GM18508 (cell line): ENCODE measurements around the gene ANKRD33.

Source experiments
- ATAC-seq: cut with Tn5 transposase; IDR thresholded peaks from one replicate; pipeline ENCODE4 v1.9.1; 2021; ENCODE audit warnings: moderate number of reproducible peaks; ENCODE audit not compliant: insufficient read depth, unreplicated experiment

The ANKRD33 gene, protein sequence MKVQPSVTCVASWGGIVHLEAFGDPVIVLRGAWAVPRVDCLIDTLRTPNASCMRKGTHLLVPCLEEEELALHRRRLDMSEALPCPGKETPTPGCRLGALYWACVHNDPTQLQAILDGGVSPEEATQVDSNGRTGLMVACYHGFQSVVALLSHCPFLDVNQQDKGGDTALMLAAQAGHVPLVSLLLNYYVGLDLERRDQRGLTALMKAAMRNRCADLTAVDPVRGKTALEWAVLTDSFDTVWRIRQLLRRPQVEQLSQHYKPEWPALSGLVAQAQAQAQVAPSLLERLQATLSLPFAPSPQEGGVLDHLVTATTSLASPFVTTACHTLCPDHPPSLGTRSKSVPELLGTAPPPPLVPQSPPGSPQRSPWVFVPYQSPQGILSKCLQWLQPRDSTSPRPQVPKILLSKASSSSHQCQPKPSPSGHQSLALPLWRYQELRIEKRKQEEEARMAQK

DNA sequence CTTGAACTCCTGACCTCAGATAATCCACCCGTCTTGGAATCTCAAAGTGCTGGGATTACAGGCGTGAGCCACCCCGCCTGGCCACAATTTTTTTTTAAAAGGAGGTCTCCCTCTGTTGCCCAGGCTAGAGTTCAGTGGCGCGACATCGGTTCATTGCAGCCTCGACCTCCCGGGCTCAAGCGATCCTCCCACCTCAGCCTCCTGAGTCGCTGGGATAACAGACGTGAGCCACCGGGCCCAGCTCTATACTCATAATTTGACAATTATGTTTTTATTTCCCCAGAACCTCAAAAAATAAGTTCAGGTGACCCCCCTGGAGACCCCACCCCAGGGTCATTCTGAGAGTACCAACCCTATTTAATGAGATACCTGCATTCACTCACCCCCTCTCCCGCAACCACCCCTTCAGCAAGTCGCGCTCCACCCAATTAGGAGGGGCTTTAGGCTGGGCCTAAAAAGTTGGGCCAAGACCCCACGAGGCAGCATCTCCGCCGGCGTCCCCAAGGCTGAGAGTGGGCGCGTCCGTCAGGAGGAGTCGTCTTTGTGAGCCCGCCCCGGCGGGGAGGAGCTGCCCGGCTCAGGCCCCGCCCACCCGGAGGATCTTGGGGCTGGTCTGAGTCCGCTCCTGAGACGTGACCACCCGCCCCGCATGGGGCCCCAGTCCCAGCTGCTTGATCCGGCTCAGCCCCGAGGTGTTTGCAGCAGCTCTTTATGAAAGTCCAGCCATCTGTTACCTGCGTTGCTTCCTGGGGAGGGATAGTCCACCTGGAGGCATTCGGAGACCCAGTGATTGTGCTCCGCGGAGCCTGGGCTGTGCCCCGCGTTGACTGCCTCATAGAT lies at the start of gene ANKRD33:
Gene ANKRD33, plus strand, starts transcription at position 628 of the 840 bp plus-strand sequence. Its CDS starts 84 bp downstream, at position 712.
- ATAC-seq: no peak

DNA sequence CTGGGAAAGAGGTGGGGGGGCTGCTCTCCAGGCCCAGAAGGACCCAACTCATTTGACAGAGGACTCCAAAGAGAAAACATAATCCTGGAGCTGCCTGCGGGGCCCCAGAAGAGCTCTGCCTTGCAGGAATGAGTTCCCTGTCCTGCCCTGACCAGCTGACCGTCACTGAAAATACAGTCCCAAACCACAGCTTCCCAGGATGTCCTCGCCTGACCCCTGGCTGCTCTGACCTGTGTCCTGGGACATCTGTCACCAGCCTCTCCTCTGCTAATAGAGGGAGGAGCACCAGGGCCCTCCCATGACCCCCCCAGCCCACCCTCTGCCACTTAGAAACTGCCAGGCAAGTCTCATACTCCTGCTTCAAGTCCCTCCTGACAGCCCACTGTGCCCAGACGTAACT lies 49.1 kb upstream of the ANKRD33 start:
- no peak for ATAC-seq

DNA sequence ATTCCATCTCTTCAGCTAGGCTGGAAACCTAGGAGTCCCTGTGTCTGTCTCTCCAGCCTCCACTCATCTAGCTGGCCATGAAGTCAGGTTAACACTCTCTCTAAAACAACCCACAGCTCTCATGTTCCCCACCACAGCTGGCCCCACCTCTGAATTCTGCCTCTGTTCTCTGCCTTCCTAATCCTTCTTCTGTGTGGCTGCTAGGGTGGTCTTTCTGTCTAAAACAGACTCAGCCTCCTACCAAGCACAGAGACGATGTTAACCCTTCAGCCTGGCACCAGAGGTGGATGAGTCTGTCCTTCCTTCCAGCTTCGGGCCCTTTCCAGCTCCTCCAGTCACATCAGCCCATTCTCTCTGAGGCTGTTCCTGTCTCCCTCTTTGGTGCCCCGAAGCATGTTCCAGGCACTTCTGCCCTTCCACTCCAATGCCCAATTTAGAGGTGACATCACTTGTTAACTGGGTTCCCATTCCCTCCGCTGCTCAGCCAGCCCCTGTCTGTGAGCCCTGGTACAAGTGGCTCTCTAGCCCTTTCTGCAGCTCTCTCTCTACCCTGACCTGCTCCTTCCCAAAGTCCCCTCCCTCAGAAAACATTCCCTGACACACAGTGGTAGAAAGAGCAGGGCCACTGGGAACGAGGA lies 48.5 kb upstream of the ANKRD33 start:
- no peak for ATAC-seq

DNA sequence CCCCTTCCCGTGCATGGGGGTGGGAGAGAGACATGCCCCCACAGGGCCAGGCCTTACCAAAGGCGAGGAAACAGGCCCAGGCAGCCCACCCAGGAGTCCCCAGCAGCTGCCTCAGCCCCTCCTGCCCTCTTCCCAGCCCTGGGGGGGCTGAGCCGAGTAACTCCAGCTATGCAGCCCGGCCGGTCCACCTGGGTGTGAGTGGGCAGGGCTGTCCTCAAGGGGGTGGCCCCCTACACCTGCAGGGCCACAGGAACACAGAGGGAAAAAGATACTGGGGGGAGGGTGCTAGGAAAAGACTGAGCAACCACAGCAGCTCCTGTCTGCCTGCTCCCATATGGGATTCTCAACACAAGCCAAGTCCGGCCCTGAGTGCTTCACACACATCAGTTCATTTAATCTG lies 46.9 kb upstream of the ANKRD33 start:
- no peak for ATAC-seq

DNA sequence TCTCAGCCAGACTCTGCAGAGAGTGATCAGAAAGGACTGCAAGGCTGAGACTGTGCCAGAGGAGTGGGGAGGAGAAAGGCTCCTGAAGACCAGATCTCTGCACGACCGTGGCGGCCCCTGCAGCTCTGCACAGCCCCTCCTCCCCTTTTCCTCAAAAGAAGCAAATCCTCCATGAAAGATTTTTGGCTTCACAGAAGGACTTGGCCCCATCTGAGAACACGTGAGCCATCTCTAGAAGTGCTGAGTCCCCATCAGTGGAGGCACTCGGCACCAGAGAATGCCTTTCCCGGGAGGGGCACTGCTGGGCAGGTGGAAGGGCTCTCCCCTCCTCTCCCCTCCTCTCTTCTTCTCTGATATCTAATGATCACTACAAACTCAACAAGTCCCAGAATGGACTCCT lies 46.2 kb upstream of the ANKRD33 start:
- ATAC-seq: no peak

DNA sequence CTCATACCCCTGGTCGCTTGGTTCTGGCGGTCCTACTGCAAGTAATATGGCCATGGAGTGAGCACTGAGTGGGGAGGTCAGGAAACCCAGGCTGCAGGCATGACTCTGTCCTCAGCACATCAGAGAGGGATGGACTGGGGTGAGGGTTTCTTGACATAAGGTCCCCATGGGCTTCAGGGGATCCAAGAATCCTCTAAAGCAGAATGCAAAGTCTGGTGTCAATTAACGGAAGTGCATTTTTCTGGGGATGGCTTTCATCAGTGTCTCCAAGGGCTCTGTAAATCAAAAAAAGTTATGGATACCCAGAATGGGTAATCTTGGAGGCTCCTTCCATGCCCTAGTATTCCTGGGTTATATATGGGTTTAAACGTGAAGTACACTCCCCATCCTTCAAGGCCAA lies 43.0 kb upstream of the ANKRD33 start:
- no peak for ATAC-seq

DNA sequence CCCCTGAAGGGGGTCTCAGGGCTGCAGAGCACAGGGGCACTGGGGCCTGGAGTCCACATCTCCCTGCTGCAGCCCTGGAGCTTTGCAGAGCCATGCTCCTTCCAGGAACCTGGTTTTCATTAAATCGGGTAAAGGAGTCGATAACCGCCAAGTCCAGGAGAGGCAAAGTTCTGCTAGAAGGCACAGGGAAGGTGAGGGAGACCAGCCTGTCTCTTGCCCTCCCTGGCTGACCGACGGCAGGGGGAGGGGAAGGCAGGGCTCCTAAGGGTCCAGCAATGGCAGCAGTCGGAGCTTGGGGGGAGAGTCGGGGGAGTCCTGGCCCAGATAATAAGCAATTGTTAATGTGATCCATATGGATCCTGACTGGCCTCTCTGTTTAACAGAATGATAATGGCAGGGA lies 42.4 kb upstream of the ANKRD33 start:
- ATAC-seq: no peak

DNA sequence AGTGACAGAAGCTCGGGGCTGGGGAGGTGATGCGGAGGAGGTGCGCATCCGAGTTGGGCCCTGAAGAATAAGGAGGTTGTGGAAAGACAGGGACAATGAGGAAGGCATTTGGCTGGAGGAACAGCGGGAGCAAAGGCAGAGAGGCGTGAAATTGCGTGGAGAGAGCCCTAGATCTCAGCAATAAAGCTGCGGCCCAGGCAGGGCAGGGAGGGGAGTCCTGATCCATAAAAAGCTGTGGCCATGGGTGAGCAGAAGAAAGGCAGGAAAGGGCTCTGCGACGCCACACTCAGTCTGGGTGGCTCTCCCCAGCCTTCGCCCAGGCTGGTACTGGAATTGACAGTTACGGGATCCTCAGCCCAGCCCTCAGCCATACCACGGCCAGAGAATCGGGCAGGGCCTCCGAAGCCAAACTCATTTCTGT lies 41.6 kb upstream of the ANKRD33 start:
- ATAC-seq: no peak

DNA sequence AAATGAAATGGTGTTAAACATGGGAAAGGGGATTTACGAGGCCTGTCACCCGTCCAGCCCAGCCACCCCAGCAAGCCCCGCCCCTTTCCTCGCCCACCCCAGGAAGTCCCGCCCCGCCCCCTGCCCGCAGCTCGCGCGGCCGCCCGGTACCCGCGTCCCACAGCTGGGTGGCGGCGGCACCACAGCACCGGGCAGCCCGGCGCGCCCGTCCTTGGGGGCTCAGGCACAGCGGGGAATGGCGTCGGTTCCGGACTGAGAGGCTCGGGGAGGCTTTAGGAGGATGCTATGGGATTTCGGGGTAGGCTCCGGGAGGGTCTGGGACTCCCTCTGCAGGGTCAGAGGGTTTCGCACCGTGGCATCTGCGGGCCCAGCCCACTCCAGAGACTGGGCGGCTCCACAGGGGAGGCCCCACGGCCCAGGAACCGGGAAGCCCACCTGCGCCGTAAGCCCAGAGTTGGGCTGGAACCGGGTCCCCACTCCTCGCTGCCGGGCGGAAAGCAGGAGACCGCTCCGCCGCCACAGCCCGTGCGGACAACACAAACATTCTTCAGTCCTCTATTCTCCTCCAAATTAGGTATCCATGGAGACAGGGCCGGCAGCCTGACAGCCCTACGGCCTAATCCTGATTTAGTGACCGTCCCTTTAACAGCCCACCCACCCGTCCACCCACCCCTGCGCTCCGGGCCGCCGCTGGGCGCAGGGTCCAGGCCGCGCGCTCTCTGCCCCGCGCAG lies 40.8 kb upstream of the ANKRD33 start:
- no peak for ATAC-seq

DNA sequence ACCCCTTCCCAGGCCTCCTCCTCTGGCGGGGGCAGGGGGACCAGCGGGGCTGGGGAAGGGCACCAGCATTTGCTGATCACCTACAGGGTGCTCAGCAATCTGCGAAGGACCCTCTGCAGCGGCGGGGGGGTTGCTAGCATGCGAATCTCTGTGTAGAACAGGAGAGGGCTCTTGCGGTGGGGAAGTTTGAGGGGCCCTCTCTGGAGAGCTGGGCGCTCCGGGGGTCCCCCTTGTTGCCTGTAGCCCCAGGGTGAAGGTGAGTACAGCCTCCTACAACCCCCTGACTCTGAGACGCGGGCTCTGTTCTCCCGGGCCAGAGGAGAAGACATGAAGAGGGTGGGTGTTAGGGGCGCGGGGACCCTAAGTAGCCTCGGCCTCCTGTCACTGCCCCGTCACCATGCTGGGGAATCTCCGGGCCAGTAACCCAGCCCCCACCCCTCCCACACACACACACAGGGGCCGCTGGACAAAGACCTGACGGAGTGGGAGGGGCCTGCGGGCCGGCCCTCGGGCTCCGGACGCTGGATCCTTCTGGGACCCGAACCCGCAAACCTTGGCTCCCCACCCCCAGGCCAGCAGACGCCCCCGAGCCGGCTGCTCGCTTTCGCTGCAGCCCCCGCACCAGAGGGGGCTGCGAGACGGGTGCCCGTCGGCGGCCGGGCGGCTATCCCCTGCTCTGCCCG lies 40.1 kb upstream of the ANKRD33 start:
- ATAC-seq: no peak

DNA sequence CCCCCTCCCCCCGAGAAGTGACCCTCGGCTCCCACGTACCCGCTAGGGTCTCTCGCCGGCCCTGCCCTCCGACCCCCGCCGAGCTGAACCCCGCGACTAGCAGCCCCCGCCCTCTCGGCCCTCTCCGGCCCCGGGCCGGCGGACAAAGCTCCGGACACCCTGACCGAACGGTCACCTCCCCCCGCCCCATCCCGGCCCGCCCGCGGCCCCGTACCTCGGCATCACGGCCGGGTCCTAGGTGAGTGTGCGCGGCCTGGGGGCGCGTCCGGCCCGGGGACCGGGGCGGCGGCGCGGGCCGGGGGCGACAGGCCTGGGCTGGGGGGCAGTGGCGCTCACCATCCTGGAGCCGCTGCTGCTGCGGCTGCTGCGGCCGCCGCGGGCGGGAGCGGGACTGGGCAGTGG lies 39.6 kb upstream of the ANKRD33 start, which contains the start of gene FIGNL2:
Gene FIGNL2, minus strand, starts transcription at position 393 of the 402 bp plus-strand sequence. CDS start 26,305 bp downstream, outside the sequence.
- no peak for ATAC-seq

DNA sequence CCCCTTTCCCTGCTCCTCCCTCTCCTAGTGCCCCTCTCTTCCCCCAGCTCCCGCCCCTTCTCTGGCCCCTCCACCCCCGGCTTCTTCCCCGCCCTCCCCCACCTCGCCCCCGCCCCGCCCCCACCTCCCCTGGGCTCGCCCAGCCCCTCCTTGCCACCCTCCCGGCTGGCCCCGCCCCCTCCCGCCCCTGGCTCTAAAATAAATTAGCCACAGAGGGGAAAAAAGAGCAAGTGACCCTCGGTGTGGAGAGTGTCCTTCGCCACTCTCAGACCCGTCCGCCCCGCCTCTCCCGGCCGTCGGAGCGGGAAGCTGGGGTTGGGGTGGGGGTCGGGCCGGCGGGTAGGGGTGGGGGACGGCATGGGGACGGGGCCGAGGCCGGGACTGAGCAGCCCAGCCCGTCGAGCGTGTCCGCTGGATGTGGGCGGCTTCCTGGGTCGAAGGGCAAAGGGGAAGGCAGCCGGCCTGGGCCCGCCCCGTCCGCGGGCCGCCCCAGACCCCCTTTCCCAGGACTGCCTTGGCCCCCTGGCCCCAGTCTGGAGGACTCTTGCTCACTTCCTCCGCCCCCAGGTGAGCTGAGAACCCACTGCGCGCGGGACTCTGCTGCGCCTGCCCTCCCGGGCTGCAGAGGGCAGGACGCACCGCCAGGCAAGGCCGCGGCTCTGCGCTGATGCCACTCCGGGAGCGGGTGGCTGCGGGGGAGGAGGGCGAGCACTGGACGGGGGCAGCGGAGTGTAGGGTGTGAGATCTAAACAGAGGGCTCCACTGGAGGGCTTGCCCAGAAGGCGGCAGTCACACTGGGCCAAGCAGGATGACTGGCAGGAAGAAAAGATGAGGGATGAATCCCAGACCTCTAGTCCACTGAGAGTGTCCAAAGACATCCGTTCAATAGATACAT lies 38.8 kb upstream of the ANKRD33 start:
- no peak for ATAC-seq

DNA sequence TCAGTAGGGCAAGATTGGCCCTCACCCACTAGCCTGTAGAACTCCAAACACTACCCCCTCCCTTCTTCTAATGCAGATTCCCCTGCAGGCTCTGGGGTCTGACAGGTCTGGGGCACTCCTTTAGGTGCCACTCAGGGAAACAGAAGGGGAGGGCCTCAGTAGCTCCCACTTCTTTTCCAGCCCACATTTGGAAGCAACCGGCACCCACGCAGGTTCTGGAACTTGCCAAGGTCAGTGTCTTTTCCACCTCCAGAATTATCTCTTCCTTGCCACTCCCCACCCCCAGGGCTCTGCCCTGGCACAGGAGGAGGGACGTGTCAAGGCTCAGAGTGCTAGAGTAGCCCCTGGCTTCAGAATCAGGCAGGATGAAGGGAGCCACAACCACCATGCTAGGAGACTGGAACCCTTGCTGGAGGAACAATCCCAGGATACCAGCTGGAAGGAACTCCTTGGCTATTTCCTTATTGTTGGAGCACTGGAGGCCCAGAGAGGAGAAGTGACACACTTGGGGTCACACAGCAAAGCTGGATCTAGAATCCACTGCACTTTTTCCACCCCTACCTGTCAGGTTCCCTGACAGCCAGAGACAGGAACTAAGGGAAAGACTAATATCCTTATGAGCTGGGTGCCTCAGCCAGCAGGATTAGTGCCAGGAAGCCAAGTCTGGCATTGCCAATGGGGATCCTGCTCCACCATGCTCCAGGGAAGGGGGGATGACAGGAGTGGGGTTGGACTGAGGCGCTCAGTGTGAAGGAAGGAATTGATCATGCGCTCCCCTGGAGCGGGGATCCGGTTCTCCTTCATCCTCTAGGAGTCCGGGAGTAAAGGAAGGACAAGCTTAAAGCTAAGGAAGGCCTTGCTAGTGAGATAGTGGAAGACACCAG lies 37.6 kb upstream of the ANKRD33 start:
- ATAC-seq: no peak

DNA sequence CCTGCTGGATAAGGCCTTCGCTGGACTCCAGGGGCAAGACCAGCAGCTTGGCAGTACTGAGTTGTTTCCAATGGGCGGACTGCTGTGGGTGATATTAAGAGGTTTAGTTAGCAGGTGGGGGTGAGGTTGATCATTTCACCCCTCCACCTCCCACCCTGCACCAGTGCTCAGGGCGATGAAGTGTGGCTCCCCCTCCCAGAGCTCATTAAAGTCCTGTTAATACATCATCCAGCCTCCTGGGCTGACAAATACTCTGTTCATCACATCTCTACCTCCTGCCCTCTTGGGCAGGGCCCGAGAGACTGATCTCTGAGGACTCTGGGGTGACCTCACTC lies 37.0 kb upstream of the ANKRD33 start:
- ATAC-seq: no peak

DNA sequence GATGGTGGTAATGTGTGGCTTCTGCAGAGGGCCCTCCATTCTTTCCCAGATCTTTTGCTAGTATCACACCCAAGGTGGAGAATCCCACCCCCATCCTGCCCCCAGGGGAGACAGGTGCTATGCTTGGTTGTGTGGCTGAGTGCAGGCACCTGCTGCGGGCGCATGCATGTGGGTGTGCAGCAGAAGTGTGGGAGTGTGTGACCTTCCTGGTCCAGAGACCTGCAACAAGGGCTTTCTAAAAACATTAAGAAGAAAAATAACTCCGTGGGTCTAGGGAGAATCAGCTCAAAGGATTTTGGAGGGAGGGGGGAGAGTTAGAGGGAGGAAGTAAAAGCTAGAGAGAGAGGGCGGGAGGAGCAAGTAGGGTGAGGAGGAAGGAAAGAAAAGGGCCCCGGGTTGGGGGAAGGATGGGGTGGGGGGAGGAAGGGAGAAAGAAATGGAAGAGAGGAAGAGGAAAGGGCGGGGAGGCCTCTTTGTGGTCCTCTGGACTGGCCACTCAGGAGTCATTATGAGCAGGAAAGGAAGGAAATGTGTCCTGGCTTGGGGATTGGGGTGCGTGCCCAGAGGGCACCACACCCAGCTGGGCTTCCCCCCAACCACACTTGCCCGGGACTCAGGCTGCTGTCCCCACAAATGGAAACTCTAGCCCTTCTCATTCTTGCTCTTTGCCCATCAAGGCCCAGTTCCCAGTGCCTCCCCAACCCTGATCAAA lies 36.3 kb upstream of the ANKRD33 start:
- ATAC-seq: no peak

DNA sequence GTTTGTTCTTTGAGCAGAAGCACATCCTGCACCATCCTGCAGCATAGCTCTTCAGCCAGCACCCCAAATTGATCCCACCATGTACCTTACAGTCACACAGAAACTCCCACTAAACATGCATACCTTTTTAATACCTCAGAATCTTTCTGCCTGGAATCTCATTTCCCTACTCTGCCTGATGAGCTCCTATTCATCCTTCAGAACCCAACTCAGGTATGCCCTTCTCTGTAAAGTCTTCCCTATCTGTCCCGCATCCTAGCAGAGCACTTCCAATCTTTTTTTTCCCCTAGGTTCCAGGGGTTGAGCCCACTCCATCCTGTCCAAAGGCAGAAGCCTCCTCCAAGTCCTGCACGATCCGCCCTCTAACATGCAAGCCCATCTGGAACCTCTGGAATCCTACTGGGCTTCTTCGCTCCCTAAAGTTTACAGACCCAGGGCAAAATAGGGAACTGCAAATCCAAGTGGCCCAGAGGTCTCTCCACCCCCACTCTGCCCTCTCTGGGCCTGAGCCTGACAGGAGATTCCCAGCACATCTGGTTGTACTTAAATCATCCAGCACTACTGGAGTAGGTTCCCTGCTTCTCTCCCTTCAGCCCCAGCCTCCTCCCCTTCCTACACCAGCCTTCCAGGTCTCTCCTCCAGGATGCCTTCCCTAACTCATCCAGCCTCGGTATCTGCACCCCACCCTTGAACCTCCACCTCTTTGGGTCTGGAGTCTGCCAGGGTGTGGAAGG lies 35.3 kb upstream of the ANKRD33 start:
- no peak for ATAC-seq
